ENCODE results near the gene ALX4. TPM values are rescaled to one million over a fixed set of nuclear protein-coding genes. Genes with fewer than 3 reads are reported as not detected.

ALX4 gene
- total RNA-seq, 1 donor from 2014 or later: not detected

DNA sequence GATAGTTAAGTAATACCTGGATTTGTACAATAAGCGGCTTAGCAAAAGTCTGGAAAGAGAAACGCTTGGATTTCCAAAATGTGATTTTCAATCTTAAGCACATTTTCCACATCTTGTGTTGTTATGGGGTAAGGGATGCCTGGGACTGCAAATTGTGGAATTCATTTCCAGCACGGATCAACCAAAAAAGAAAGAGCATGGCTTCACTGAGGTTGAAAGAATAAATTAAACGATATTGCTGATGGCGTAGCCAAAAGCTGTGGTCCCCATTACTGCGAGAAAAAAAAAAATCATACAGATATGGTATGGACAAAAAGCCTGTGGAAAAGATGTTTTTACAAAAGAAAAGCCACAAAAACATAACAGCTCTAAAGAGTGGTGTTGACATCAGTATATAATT lies 26.0 kb upstream of the ALX4 start:
- DNase-seq (ENCODE audit: low spot score): no peak

GRCh38 chr11:44335052-44335760 lies 25.3 kb upstream of the ALX4 start:
- no peak for DNase-seq (ENCODE audit: low spot score)

- DNase-seq (ENCODE audit: low spot score): no peak
These were observed 24.5 kb upstream of the ALX4 start for GRCh38 chr11:44334356-44335004.

- DNase-seq (ENCODE audit: low spot score): no peak
These were observed 23.6 kb upstream of the ALX4 start for GRCh38 chr11:44333271-44334218.

DNA sequence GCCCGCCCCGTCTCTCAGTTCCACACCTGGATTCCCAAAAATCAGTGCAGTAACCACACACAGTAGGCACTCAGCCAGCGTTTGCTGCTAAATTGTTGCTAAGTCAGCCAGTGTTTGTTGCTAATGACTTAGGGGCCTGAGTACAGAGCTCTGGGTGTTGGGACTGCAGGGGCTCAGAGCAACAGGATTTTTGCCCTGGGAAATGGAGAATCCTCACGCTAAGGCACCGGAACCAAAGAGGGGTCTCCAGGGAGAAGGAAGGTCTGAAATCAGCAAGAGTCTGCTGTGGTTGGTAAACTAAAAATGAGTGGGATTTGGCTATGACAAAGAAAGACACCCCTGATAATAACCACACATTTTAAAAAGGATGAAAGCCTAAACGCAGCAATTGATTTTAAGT lies 22.7 kb upstream of the ALX4 start:
- no peak for DNase-seq (ENCODE audit: low spot score)

DNA sequence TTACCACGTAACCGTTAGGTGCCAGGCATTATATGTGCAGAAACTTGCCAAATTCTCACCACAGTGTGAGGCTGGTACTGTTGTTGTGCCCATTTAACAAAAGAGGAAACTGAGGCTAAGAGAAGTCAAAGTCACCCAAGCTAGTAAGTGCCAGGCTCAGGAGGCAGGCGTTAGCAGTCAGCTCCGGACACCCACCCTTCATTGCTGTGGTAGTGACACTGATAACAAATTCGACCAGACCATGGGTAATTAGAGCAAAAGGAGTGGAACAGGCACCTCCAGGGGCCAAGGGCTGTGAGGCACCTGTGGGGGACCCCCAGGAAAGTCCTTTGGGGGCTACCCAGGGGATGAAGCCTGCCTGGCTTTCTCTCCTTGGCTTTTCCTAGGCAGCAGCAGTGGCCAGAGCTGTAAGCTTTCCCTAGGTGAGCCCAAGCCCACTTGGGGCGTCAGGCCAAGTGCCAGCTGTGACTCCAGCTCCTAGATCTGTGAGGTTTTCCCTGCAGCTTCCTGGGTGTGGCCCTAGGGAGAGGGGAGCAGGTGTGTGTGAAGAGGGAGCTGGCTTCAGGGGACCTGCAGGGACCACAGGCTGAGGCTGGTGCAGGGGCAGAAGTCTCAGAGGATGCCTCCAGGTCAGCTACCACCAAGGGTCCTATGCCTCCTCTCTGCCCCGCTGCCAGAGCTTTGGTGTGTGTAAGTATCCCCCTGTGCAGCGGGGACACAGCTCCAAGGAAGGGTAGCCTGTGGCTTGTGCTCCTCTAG lies 19.7 kb upstream of the ALX4 start:
- DNase-seq (ENCODE audit: low spot score): no peak

DNA sequence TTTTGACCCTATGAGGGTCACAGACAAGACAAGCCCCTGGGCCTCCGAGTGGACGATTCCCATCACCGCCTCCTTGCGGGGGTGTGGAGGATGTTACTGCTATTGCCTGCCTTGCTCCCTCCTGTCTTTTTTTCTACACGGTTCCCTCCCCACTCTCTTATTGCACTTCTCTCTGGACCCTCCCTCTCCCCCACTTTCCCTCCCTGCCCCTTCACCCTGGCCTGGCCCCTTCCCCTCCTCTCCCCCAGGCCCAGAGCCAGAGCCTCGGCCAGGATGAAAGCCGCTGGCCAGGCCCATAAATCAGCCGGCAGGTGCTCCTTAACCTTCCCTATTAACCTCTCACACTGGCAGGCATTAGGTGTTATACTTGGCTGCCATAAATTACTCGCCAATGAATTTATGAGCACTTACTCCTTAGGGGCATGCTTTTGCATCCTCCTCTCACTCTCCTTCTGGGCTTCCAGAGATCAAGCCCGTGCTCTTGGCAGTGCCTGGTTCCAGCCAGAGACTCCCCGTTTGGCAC lies 18.3 kb upstream of the ALX4 start:
- no peak for DNase-seq (ENCODE audit: low spot score)

DNA sequence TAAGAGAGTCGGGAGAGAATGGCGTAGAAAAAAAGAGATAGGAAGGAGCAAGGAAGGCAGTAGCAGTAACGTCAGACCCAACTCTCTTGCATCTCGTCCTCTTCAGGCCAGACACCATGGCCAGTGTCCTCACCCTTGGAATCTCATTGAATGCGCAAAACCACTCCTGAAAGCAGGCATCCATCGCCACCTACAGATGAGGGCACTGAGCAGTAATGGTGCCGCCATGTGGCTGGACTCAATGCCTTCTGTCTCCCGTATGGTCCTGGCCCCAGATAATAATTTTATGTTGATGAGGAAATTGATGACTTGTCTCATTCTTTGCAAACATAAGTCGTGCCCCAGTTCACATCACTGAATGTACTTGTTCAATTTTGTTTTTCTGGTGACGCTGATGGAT lies 17.8 kb upstream of the ALX4 start:
- DNase-seq (ENCODE audit: low spot score): no peak

GRCh38 chr11:44326615-44327475 lies 16.9 kb upstream of the ALX4 start:
- DNase-seq (ENCODE audit: low spot score): no peak

- no peak for DNase-seq (ENCODE audit: low spot score)
These were observed 15.8 kb upstream of the ALX4 start for GRCh38 chr11:44325698-44326097.

DNA sequence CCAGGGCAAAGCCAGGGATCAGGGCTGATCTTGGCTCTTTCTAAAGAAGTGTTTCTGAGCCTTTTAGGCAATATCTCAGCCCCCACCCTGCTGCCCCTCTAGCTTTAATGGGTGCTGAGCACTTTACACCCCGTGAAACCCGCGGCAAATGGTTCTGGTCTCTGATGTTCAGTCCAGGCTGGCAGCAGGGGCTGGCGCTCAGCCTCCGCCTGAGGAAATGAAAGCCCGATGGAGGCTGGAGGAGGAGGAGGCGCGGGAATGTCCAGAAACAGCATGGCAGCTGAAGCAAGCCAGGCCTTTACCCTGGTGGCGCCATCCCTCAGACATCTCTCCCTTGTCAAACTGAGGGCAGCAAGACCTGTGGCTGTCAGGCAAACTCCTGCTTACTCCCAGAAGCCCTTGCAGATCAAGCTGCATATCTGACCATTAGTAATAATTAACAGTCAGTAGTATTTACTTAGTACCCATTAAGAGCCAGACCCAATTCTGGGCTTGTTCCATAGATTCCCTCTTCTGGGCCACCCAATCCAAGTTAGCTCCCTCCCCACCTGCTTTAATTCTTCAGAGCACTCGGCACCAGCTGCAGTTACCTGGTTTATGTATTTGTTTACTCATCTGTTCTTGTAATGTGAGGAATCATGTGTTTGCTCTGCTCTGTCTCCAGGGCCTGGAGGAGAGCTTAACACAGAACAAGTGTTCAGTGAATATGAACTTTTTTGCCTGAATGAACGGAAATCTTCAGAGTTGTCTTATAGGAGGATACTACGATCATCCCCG lies 15.0 kb upstream of the ALX4 start:
- no peak for DNase-seq (ENCODE audit: low spot score)

DNA sequence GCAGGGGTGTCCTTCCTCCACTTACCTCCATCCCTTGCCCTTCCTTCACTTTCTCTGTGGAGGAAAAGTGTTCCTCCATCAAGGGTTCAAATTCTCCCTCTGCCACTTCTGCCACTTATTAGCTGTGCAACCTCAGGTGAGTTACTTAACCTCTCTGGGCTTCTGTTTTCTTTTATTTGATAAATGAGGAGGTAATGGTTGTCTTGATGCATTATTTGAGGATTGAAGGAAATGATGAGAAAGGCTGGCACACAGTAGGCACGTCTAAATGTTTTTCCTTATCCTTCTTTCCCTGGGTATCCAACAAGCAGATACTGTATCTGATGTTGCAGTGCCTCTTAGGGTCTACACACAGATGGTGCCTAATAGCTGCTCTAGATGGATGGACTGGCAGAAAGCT lies 14.3 kb upstream of the ALX4 start:
- DNase-seq (ENCODE audit: low spot score): no peak

DNA sequence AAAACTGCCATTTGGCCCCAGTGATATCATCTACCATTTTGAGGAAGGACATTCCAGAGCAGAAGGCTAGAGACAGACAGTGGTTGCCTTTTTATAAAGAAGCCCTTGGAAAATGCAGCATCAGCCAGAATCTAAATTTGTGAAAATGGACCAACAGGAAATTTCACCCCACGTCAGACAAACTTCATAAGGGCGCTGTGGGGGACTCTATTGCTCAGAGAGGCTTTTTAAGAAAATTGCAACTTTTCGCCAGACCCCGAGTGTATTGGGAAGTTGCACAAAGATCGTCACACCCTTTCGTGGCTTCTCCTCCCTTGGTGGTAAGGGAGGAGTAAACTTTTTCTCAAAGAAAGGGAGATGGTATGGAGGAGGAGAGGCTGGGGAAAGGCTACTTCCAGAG lies 12.3 kb upstream of the ALX4 start:
- DNase-seq (ENCODE audit: low spot score): no peak

DNA sequence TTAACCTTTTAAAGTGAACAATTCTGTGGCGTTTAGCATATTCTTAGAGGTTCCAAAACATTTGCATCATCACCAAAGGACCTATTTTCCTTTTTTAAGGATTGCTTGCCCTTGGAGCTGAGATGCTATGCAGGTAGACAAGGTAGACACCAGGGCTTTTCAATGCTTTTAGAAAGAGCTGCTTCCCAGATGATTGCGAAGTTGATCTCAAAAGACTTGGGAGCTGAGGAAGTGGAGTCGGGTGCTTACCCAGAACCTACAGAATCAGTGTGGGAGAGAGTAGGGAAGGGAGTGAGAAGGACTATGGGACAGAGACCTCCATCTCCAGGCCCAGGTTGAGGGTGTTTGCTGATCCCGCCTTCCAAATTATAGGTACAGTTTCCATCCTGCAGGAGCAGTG lies 11.1 kb upstream of the ALX4 start:
- DNase-seq (ENCODE audit: low spot score): no peak

- DNase-seq (ENCODE audit: low spot score): no peak
These were observed 10.5 kb upstream of the ALX4 start for GRCh38 chr11:44320289-44320973.

- DNase-seq (ENCODE audit: low spot score): no peak
These were observed 9.8 kb upstream of the ALX4 start for GRCh38 chr11:44319552-44320288.

DNA sequence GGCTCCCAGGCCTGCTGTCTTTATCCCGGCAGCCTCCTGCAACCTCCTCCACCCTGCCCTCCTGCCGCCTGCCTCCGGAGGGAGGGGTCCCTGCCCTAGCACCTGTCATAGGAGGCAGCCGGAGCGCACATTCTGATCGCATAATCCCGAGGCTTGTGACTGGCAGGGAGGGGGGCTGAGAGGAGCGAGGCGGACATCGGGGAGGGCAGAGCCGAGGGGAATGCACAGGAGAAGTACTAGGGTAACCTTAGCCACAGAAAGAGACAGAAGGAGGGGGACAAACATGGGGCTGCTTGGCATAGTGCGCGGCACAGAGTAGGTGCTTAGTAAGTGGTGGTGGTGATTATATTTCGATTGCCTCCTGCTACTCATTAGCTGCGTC lies 9.2 kb upstream of the ALX4 start:
- DNase-seq (ENCODE audit: low spot score): no peak

- DNase-seq (ENCODE audit: low spot score): no peak
These were observed 8.4 kb upstream of the ALX4 start for GRCh38 chr11:44318369-44318768.

All from mesenteric fat pad (tissue), 1 donor.